GM12878 (cell line): ENCODE results near the gene PRMT7.

Experiments used
- KDM1A ChIP-seq: fragments of 200-600 bp; sonication (generic); IDR thresholded peaks from 2 replicates; pipeline ENCODE4 v1.6.1; 2016; ENCODE audit warnings: borderline replicate concordance
- NR2F1 ChIP-seq: fragments of 450-650 bp; conservative IDR thresholded peaks from 2 replicates; pipeline ENCODE4 v1.6.1; 2017; ENCODE audit warnings: mild to moderate bottlenecking
- POLR2A ChIP-seq: IDR thresholded peaks from 2 replicates; pipeline ENCODE4 v1.6.1; 2011; ENCODE audit warnings: low read depth, mild to moderate bottlenecking, low read length
- RAD21 ChIP-seq: IDR thresholded peaks from 2 replicates; pipeline ENCODE4 v1.6.1; 2011; ENCODE audit warnings: mild to moderate bottlenecking, low read depth, low read length, moderate library complexity; ENCODE audit not compliant: insufficient read depth
- SIX5 ChIP-seq: IDR thresholded peaks from 2 replicates; pipeline ENCODE4 v1.6.1; 2011; ENCODE audit warnings: mild to moderate bottlenecking, low read depth, low read length, moderate library complexity; ENCODE audit not compliant: severe bottlenecking
- YY1 ChIP-seq: IDR thresholded peaks from 2 replicates; pipeline ENCODE4 v1.6.1; 2011; ENCODE audit warnings: low read depth, mild to moderate bottlenecking, low read length
- ZNF274 ChIP-seq: IDR thresholded peaks from one replicate; pipeline ENCODE4 v1.8.0; 2011; ENCODE audit not compliant: insufficient read length, insufficient read depth
- ZNF622 ChIP-seq: fragments of 450-650 bp; IDR thresholded peaks from 2 replicates; pipeline ENCODE4 v1.6.1; 2017; ENCODE audit warnings: mild to moderate bottlenecking, inconsistent platforms
- TF ChIP-seq, protein P1 (sequence below): fragments of 450-650 bp; IDR thresholded peaks from 2 replicates; pipeline ENCODE4 v1.6.1; 2017; ENCODE audit warnings: borderline replicate concordance
- TF ChIP-seq, protein P2 (sequence below), 3 experiments: IDR thresholded peaks in 2 of 3; conservative IDR thresholded peaks in 1 of 3; 2 replicates each; pipeline ENCODE4 v1.5.1; 2011; ENCODE audit warnings: low read depth in 3 of 3, low read length in 3 of 3, mild to moderate bottlenecking in 3 of 3, control low read depth in 2 of 3, moderate library complexity in 2 of 3, inconsistent platforms in 1 of 3, mixed read lengths in 1 of 3; ENCODE audit not compliant: control insufficient read depth in 2 of 3, insufficient read depth in 1 of 3; ENCODE audit errors: extremely low read depth in 1 of 3
- TF ChIP-seq, protein P3 (sequence below): IDR thresholded peaks from 2 replicates; pipeline ENCODE4 v1.6.1; 2011; ENCODE audit warnings: mild to moderate bottlenecking, low read depth, low read length, moderate library complexity; ENCODE audit not compliant: insufficient replicate concordance
- TF ChIP-seq, protein P4 (sequence below): IDR thresholded peaks from 2 replicates; pipeline ENCODE4 v1.6.1; 2012; ENCODE audit warnings: low read depth, low read length, improper control_type of control experiment
- TF ChIP-seq, protein P5 (sequence below): IDR thresholded peaks from 2 replicates; pipeline ENCODE4 v1.6.1; 2012; ENCODE audit warnings: improper control_type of control experiment, low read depth, low read length; ENCODE audit not compliant: insufficient replicate concordance

DNA sequence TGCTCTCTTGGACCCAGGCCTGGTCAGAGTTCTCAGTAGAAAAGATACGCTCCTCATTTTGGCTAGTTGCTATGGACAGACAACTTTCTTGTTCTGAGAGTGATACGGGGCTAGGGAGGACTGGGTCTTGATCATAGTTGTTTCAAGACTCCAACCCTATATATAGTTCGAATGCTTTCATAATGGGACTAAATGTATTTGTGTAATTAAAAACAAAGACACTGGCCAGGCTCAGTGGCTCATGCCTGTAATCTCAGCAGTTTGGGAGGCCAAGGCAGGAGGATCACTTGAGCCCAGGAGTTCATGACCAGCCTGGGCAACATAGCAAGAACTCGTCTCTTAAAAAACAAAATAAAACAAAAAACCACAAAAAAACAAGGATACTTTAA lies 28.8 kb upstream of the PRMT7 start:
- TF ChIP-seq, protein P1, sequence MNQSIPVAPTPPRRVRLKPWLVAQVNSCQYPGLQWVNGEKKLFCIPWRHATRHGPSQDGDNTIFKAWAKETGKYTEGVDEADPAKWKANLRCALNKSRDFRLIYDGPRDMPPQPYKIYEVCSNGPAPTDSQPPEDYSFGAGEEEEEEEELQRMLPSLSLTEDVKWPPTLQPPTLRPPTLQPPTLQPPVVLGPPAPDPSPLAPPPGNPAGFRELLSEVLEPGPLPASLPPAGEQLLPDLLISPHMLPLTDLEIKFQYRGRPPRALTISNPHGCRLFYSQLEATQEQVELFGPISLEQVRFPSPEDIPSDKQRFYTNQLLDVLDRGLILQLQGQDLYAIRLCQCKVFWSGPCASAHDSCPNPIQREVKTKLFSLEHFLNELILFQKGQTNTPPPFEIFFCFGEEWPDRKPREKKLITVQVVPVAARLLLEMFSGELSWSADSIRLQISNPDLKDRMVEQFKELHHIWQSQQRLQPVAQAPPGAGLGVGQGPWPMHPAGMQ, result no peak
- TF ChIP-seq NR2F1, result no peak
- TF ChIP-seq, protein P2, sequence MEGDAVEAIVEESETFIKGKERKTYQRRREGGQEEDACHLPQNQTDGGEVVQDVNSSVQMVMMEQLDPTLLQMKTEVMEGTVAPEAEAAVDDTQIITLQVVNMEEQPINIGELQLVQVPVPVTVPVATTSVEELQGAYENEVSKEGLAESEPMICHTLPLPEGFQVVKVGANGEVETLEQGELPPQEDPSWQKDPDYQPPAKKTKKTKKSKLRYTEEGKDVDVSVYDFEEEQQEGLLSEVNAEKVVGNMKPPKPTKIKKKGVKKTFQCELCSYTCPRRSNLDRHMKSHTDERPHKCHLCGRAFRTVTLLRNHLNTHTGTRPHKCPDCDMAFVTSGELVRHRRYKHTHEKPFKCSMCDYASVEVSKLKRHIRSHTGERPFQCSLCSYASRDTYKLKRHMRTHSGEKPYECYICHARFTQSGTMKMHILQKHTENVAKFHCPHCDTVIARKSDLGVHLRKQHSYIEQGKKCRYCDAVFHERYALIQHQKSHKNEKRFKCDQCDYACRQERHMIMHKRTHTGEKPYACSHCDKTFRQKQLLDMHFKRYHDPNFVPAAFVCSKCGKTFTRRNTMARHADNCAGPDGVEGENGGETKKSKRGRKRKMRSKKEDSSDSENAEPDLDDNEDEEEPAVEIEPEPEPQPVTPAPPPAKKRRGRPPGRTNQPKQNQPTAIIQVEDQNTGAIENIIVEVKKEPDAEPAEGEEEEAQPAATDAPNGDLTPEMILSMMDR (IDR thresholded peaks at IDR 0.05 in 2 of 3, conservative IDR thresholded peaks at IDR 0.05 in 1 of 3; ENCODE audit: control insufficient read depth in 2 of 3, extremely low read depth in 1 of 3, insufficient read depth in 1 of 3, low read depth in 3 of 3, low read length in 3 of 3), result no peak
- TF ChIP-seq ZNF622, result no peak
- TF ChIP-seq KDM1A, result no peak
- TF ChIP-seq, protein P3, sequence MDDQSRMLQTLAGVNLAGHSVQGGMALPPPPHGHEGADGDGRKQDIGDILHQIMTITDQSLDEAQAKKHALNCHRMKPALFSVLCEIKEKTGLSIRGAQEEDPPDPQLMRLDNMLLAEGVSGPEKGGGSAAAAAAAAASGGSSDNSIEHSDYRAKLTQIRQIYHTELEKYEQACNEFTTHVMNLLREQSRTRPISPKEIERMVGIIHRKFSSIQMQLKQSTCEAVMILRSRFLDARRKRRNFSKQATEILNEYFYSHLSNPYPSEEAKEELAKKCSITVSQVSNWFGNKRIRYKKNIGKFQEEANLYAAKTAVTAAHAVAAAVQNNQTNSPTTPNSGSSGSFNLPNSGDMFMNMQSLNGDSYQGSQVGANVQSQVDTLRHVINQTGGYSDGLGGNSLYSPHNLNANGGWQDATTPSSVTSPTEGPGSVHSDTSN, result no peak
- no peak for TF ChIP-seq ZNF274
- TF ChIP-seq, protein P4, sequence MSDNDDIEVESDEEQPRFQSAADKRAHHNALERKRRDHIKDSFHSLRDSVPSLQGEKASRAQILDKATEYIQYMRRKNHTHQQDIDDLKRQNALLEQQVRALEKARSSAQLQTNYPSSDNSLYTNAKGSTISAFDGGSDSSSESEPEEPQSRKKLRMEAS, result no peak
- TF ChIP-seq, protein P5, sequence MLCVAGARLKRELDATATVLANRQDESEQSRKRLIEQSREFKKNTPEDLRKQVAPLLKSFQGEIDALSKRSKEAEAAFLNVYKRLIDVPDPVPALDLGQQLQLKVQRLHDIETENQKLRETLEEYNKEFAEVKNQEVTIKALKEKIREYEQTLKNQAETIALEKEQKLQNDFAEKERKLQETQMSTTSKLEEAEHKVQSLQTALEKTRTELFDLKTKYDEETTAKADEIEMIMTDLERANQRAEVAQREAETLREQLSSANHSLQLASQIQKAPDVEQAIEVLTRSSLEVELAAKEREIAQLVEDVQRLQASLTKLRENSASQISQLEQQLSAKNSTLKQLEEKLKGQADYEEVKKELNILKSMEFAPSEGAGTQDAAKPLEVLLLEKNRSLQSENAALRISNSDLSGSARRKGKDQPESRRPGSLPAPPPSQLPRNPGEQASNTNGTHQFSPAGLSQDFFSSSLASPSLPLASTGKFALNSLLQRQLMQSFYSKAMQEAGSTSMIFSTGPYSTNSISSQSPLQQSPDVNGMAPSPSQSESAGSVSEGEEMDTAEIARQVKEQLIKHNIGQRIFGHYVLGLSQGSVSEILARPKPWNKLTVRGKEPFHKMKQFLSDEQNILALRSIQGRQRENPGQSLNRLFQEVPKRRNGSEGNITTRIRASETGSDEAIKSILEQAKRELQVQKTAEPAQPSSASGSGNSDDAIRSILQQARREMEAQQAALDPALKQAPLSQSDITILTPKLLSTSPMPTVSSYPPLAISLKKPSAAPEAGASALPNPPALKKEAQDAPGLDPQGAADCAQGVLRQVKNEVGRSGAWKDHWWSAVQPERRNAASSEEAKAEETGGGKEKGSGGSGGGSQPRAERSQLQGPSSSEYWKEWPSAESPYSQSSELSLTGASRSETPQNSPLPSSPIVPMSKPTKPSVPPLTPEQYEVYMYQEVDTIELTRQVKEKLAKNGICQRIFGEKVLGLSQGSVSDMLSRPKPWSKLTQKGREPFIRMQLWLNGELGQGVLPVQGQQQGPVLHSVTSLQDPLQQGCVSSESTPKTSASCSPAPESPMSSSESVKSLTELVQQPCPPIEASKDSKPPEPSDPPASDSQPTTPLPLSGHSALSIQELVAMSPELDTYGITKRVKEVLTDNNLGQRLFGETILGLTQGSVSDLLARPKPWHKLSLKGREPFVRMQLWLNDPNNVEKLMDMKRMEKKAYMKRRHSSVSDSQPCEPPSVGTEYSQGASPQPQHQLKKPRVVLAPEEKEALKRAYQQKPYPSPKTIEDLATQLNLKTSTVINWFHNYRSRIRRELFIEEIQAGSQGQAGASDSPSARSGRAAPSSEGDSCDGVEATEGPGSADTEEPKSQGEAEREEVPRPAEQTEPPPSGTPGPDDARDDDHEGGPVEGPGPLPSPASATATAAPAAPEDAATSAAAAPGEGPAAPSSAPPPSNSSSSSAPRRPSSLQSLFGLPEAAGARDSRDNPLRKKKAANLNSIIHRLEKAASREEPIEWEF, result no peak
- TF ChIP-seq YY1, result no peak
- TF ChIP-seq POLR2A, result no peak
- no peak for TF ChIP-seq RAD21
- TF ChIP-seq SIX5, result no peak
